GM19035 (cell line): ENCODE results near the gene PROSER2.

Experiments used
- ATAC-seq: cut with Tn5 transposase; IDR thresholded peaks from one replicate; pipeline ENCODE4 v1.9.1; 2021; ENCODE audit not compliant: unreplicated experiment

Gene PROSER2

DNA sequence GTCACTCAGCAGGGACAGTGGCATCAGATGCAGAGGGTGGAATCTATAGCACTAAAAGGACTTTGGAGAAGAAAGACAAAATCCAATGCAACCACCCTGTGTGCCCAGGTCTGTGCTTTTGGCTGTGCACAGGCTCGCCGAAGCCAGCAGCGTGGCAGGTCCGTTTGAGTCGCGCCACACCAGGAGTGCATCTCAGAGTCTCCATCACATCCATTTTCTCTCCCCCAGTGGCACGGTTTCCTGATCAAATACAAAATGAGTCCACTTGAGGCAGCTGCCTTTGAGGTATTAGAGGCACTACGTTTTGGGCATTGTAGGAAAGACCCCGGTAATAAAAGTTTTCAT is 23.4 kb upstream of the PROSER2 start:
- no peak for ATAC-seq

DNA sequence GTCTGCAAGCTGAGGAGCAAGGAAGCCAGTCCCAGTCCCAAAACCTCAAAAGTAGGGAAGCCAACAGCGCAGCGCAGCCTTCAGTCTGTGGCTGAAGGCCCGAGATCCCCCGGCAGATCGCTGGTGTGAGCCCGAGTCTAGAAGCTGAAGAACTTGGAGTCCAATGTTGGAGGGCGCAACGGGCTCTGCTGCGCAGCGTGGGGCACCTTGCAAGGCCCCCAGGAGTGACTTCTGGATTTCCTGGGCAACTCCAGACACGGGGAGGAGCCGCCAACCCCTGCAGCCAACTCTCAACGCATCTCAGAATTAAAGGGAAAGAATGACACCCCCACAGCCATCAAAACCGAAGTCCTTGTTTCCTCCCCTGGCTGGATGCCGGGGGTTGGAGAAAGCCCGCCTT is 18.8 kb upstream of the PROSER2 start:
- ATAC-seq: no peak

DNA sequence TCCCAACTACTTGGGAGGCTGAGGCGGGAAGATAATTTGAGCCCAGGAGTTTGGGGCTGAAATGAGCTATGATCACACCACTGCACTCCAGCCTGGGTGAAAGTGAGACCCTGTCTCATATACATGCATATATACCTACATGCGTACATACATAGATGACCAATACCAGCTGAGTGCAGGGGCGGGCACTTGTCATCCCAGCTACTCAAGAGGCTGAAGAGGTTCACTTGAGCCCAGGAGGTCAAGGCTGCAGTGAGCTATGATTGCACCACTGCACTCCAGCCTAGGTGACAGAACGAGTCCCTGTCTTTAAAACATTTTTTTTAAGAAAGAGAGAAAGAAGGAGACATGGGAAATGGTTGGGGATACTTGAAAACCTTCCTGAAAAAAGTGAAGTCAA is 17.4 kb upstream of the PROSER2 start:
- no peak for ATAC-seq

DNA sequence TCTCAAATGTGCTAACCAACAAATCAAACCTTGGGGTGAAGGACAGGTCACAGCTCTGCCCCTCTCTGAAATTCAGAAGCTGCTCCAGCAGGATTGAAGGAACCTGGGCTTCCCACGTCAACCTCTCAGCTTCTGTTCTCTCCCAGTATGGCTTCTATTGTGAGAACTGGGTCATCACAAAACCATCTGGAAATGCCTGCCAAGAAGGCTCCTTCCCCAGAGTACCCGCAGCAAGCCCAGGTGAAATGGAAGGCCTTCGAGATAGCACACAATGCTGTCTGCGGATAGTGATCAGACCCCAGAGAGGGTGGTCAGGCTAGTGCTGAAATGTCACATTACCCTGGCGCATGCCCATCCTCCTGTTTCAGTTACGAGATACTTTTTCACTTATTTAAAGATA is 16.4 kb upstream of the PROSER2 start:
- ATAC-seq: no peak

DNA sequence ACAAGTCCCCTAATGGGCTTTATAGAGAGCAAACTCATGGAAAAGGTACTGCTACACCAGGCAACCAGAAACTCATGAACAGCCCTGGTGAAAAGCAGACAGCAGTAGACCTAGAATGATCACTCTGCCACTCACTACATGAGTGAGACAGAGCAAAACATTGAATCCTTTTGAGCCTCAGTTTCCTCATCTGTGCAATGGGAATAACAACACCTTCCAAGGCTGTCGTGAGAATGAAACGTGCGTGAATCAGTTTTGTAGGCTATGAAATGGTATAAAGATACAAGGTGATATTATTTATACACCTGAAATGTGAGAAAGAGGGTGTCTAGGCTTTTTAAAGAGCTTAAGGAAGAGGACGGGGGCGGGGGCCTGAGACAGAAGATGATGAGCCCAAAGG is 14.3 kb upstream of the PROSER2 start:
- ATAC-seq: no peak

DNA sequence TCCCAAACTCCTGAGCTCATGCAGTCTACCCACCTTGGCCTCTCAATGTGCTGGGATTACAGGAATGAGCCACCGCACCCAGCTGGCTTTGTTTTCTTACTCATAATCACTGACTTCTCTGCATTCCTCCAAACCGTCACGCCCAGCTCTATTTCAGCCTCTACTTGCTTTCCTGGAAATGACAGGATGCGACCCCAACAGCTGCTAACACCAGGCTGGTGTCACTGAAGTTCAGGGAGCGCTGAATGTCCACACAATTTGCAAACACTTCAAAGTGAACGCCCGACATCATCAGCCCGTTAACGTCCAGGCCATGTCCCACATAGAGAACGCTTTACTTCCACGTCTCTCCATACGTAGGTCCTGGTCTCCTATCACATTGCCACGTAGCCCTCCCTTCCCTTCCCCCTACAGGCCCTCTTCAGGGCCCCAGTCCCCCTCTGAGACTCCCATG is 12.8 kb upstream of the PROSER2 start:
- ATAC-seq: no peak

DNA sequence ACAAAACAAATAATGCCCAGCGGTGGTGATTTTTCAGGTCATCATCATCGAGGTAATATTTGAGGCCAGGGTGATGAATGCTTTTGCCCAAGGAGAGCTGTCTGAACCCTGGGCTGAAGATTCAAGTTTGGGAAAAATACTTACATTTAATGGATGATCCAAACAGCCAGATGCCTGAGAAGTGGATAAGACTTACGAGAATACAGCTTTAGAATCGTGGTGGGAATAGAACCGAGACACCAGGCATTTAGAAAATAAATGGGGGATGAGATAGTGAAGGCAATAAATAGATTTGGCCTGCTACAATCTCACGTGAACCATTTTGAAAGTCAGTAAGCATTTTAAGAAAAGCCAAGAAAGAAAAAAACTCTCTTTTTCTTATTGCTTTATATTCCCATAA is 12.2 kb upstream of the PROSER2 start:
- ATAC-seq: no peak

DNA sequence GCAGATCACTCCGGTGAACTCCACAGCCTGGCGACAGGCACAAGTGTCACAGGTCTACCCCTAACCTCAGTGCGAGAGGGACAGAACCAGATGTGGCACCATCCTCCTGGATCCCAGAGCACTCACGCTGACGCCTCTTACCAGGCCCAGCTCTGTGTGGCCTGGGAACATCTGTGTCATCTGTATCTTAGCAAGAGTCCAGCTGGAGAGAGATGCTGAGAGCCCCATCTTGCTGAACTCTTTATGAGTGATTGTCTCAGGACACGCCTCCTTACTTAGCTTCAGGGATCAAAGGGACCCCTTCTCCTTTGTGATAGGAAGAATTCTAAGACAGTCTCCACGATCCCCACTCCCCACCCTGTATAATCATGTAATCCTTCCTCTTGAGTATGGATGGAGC is 10.0 kb upstream of the PROSER2 start:
- ATAC-seq: no peak

DNA sequence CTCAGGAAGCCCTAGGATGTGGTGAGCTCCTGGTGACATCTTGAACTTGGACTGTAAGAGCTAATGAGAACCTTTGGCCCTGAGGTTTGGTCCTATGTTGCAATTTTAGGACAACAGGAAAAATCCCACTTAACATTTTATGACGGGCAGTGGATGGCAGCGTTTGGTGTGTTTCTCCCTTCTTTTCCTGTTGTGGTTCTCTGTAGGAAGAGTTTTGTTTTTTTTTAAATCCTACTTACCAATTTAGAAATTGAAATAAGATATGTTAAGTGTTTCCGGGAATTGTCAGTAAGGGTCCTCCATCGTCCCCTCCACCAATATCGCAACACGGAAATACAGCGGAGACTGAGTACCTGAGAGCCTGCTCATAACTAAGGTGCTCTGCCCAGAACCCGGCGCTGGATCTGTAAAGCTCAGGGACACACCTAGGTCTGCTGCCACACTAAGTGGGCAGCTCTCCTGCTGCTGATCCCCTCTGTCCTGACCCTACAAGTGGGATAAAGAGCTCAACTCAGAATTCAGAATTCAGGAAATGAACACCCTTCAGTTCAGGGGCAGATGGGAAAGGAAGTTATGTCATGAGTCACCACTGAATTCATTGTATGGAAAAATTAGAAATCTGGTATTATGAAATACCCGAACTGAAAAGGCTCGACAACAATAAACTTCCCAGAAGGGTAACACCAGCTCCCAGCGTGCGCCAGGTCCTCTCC is 9.1 kb upstream of the PROSER2 start:
- no peak for ATAC-seq

DNA sequence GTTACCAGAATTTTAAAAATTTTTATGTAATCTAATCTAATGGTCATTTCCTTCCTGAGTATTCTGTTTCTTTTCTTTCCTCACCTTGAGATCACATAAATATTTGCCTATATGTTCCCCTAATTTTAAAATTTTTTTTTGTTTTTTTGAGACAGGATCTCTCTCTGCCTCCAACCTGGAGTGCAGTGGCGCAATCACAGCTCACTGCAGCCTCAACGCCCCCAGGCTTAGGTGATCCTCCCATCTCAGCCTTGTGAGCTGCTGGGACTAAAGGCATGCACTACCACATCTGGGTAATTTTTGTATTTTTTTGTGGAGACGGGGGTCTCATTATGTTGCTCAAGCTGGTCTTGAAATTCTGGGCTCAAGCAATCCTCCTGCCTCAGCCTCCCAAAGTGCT is 4.1 kb upstream of the PROSER2 start:
- ATAC-seq: no peak

DNA sequence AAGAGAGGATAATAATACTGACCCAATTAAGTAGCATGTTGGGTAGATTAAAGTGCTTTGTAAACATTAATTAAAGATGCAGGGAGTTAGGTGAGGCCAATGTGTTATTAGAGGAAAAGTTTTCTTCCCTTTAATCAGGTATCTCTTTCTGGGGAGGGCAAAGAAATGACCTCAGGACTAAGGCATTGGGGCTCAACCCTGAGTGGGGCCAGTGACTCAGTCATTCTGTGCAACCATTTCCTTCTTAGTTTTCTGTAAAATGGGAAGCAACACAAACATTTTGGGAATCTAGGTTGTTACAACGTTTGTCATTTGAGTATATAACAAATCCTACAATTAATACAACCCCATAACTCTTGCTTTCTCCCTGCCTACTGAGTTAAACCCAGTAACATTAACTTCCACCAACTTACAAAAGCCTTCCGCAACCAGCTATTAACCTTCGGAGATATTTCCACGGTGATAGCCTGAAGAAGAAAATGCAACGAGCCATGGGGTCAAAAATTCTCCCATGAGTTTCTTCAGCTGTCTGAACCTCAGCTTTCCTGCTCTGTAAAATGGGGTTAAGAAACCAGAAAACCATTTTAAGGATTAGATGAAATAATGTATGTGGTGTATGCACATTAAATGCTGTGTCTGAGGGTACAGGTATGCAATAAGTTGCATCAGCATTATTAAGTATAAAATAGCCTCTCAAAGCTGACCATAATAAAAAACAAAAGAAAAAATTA is 965 bp upstream of the PROSER2 start:
- ATAC-seq: no peak

DNA sequence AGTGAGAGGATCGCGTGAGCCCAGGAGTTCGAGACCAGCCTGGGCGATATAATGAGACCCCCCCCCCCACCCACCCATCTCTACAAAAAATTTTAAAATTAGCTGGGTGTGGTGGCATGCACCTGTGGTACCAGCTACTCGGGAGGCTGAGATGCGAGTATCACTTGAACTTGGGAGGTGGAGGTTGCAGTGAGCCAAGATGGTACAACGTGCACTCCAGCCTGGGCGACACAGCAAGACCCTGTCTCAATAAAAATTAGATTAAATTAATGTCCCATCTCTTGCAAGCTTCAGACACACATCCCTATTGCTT is 391 bp upstream of the PROSER2 start:
- ATAC-seq: no peak

DNA sequence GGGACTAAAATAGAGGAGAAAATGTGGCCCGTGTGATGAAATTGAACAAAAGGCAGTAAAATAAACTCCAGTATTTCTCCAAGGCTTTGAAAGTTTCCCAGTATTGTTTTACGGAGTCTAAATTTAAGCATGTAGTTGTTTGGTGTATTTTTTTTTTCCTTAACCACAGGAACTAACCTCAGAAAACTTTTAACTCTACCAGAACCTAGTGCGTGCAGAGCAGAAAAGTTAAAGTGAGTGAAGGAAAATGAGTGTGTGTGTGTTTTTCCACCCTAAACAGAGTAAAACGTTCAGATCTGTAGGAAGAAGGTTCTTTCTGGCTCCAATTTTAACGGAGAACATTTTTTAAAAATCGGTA is 812 bp downstream of the PROSER2 start:
- no peak for ATAC-seq

DNA sequence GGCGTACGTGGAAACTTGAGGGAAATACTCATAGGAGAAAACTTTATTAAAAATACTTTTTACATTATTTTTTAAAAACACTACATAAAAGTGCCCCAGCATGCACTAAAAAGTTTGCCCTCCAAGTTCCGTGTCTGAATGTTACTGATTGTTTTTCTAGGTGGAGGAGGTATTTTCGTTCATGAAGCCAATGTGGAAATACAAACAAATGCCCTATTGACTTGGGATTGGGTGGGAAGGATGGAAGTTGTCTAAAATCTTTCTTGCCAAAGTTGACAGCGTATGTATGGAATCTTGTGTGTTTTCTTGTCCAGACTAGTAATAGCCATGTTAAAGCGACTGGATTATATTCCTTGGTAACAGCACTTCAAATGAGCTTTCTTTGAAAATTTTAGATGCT is 1.2 kb downstream of the PROSER2 start:
- no peak for ATAC-seq

DNA sequence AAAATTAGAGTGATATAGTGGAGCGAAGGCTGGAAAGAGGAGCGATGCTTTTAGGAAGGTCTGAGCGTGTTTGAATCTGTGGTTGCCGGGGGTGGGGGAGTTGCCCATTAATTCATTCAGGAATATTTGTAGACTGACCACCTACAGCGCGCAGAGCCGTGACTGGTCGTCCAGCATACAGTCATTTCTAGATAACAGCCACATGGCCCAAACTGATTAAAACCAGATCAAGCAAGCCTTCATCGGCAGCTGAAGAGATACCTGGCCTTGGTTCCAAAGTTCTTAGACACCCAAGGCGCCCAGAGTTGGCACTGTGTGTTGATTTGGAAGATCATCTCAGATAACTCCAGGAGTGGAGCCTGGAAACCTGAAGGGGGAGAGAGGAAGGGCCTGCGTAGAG is 1.7 kb downstream of the PROSER2 start:
- ATAC-seq: no peak

DNA sequence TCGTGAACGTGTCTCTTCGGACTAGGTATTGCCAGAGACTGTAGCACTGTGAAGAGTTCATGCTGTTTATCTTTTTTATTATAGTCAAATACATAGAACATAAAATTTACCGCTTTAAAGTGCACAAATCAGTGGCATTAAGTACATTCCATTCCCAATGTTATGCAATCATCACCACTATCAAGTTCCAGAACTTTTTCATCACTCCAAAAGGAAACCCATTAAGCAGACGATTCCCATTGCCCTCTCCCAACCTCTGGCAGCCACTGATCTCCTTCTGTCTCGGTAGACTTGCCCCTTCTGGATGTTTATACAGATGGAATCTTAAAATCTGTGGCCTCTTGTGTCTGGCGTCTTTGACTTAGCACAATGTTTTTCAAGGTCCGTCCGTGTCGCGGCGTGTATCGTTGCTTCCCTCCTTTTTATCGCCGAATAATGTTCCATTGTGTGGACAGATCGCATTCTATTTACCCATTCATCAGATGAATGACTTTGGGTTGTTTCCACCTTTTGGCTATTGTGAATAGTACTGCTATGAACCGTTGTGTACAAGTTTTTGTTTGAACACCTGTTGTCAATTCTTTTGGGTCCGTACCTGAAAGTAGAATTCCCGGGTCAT is 2.7 kb downstream of the PROSER2 start:
- no peak for ATAC-seq

DNA sequence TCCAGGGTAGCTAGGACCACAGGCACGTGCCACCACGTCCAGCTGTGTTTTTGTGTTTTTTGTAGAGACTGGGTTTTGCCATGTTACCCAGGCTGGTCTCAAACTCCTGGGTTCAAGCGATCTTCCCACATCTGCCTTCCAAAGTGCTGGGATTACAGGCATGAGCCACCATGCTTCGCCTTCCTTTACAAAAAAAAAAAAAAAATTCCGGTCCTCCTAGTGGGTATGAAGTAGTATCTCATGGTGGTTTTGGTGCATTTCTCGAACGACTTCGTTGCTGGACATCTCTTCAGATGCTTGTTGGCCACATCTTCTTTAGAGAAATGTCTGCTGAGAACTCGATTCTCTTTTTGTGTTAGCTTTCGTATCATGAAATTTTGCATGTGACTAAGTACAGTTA is 3.9 kb downstream of the PROSER2 start:
- ATAC-seq: no peak

DNA sequence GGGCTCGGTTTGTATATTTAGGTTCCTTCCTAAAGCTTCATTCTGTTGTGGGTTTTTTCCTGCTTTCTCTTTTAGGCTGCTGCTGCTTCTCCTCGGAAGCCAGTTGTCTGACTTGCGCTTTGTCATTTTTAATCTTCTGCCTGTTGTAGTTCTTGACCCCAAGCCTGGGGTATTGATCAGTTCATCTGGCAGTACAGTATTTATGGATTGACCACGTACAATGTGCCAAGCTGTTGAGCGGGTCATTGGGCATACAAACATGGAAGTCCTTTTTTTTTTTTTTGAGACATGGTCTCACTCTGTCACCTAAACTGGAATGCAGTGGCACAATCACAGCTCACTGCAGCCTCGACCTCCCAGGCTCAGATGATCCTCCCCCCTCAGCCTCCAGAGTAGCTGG is 4.3 kb downstream of the PROSER2 start:
- ATAC-seq: no peak

DNA sequence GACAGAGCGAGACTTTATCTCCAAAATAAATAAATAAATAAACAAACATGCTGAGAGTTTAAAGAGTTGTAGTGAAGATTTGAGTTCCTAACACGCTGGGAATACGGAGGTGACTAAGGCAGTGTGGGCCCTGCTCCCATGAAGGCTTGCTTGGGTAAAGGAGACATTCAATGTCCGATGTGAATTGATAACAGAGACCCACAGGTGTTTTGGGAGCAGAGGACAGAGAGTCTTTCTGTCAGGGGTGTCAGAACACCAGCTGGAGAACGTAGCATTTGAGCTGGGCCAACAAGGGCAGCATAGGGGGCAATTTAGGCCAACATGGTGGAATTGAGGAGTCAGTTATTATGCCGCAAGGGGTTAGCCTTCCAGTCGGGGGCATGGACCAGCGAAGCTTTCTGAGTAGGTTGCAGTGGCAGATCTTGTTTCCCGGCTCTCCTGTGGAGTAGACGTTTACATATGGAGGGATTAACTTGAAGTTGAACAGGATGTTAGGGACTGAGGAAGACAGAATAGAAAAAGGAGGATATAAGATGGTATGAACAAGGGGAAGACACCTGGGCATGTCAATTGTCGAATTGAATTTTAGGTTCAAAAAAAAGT is 5.6 kb downstream of the PROSER2 start:
- ATAC-seq: no peak

DNA sequence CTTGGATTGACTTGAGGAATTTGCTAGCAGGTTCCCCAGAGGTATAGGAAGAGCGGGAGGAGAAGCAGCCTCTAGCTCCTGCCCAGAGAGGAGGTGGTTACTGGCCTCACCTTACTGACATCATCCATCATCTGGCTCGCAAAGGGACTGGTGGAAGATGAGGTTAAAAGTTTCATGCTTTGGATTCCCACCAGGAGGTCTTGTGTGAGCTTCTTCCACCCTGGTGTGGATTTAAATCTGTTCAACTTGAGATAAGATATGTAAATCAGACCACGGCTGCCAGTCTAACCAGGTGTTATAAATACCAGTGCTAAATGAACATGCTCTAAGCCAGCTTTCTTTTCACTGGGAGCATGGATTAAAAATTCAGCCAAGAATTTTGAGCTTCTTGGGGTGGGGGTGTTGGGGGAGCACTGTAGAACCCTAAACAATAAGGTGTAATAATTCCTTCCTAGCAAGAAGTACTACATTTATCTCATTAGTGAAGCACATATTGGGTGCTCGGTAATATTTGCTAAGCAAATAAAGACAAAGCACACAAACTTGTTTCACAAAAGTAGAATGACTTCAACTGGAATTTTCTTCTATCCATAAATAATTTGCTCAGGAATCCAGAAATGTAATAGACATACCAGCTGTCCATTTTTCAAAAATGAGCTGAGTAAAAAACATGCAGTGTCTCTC is 7.8 kb downstream of the PROSER2 start:
- ATAC-seq: no peak

DNA sequence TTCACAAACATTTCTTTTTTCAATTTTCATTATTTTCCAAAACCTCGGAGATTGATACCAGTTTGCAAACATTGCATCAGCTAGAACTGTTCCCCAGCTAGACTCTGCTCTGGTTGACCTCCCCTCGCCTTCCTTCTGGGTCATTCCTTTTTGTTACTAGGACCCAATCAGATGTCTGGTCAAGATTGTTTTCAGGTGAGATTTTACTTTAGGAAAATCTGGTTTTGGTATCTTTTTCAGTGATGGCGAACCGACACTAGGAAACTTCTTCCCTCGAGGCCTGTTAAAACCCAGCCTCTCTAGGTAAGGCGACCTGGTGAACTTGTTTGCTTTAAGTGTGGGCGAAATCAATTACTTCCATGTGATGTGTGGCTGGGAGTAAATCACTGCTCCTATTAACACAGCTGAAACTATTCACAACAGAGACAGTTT is 8.4 kb downstream of the PROSER2 start:
- no peak for ATAC-seq

DNA sequence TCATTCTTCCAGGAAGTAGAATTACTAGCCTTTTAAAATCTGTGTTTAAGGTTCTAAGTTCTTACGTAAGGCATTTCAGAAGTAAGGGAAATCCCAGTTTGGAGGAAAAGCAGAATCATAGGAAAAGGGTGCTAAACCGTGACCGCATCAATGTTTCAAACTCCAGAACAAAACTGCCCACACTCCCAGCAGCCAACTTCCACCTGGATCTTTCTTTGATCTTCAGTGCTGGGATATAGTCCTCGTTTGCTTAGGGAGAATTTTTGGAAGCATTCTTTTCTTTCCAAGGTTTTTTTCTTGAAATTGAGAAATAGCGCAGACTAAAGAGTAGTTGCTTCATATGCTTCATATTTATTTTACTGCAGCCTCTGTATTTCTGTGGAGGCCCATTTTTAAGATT is 8.9 kb downstream of the PROSER2 start:
- ATAC-seq: no peak
